IMR-90 (cell line): ENCODE results near the gene DCLRE1A. TPM values are rescaled to one million over a fixed set of nuclear protein-coding genes. Genes with fewer than 3 reads are reported as not detected.

ENCODE experiments used
- ATAC-seq: fragments of 200-7000 bp; cut with Tn5 transposase; 2 replicates; pipeline ENCODE4 v1.9.1; 2020; ENCODE audit warnings: low read depth, mild to moderate bottlenecking, moderate library complexity
- BruUV-seq: library from RNA; stranded (reverse); fragments of 400-500 nt; replicated peaks from 2 replicates; lab custom pipeline; 2021; lab: Mats Ljungman, UMichigan
- CTCF ChIA-PET: fragments of 300-600 bp; formaldehyde crosslinking; extraction: SDS; loops from one replicate; lab custom pipeline; 2021; ENCODE audit warnings: antibody characterized with exemption; lab: Yijun Ruan, JAX
- POLR2A ChIA-PET: fragments of 300-600 bp; sonication (Branson Sonifier 250); formaldehyde crosslinking; loops from one replicate; lab custom pipeline; 2022; ENCODE audit warnings: antibody characterized with exemption; ENCODE audit not compliant: unreplicated experiment; lab: Charles Lee
- DNase-seq: peaks from one replicate; pipeline ENCODE4 v3.0.0; 2013
- H2AFZ ChIP-seq: replicated peaks from 2 replicates; pipeline ENCODE3; 2013; ENCODE audit warnings: low read length, mild to moderate bottlenecking; ENCODE audit not compliant: poor library complexity
- H2AK5ac ChIP-seq: 2 replicates; pipeline ENCODE4 v1.6.1; 2013; ENCODE audit warnings: low read depth, low read length, inconsistent platforms
- H2AK9ac ChIP-seq: replicated peaks from 2 replicates; pipeline ENCODE3; 2013; ENCODE audit warnings: mild to moderate bottlenecking, low read depth, low read length, moderate library complexity; ENCODE audit not compliant: poor library complexity
- H2BK120ac ChIP-seq: 2 replicates; pipeline ENCODE4 v1.6.1; 2013; ENCODE audit warnings: low read depth, low read length, inconsistent platforms
- H2BK15ac ChIP-seq: 3 replicates; pipeline ENCODE4 v1.6.1; 2013; ENCODE audit warnings: low read depth, low read length, inconsistent platforms
- H2BK20ac ChIP-seq: 2 replicates; pipeline ENCODE4 v1.6.1; 2013; ENCODE audit warnings: low read depth, mild to moderate bottlenecking, inconsistent platforms, low read length, moderate library complexity
- H2BK5ac ChIP-seq: 2 replicates; pipeline ENCODE4 v1.6.1; 2013; ENCODE audit warnings: mild to moderate bottlenecking, low read depth, low read length, inconsistent platforms; ENCODE audit not compliant: poor library complexity, severe bottlenecking
- H3K14ac ChIP-seq: replicated peaks from 2 replicates; pipeline ENCODE4 v1.6.1; 2013; ENCODE audit warnings: low read depth, low read length, inconsistent platforms
- H3K18ac ChIP-seq: 2 replicates; pipeline ENCODE4 v1.6.1; 2013; ENCODE audit warnings: low read depth, low read length, control low read depth
- H3K23ac ChIP-seq: 2 replicates; pipeline ENCODE4 v1.6.1; 2013; ENCODE audit warnings: low read depth, low read length, inconsistent platforms
- H3K27ac ChIP-seq: 2 replicates; pipeline ENCODE4 v1.5.1; 2013; ENCODE audit warnings: mild to moderate bottlenecking, control low read depth, low read length; ENCODE audit not compliant: insufficient read depth
- H3K27me3 ChIP-seq: 2 replicates; pipeline ENCODE4 v1.6.1; 2013; ENCODE audit warnings: low read length; ENCODE audit not compliant: control insufficient read depth, insufficient read depth
- H3K36me3 ChIP-seq: 2 replicates; pipeline ENCODE4 v1.6.1; 2013; ENCODE audit warnings: low read length, mixed read lengths; ENCODE audit not compliant: control insufficient read depth, insufficient read depth
- H3K4ac ChIP-seq: 2 replicates; pipeline ENCODE4 v1.6.1; 2013; ENCODE audit warnings: low read depth, low read length, inconsistent platforms
- H3K4me1 ChIP-seq: 2 replicates; pipeline ENCODE4 v1.6.1; 2013; ENCODE audit warnings: low read length, mixed read lengths; ENCODE audit not compliant: control insufficient read depth, insufficient read depth
- H3K4me2 ChIP-seq: 2 replicates; pipeline ENCODE4 v1.6.1; 2013; ENCODE audit warnings: low read depth, mild to moderate bottlenecking, control low read depth, low read length, moderate library complexity
- H3K4me3 ChIP-seq: 2 replicates; pipeline ENCODE4 v1.5.1; 2013; ENCODE audit warnings: low read depth, mild to moderate bottlenecking, control low read depth, low read length, moderate library complexity; ENCODE audit not compliant: insufficient read depth
- H3K56ac ChIP-seq: 2 replicates; pipeline ENCODE4 v1.6.1; 2013; ENCODE audit warnings: low read length, inconsistent platforms; ENCODE audit not compliant: insufficient read depth; ENCODE audit errors: extremely low read depth
- H3K79me1 ChIP-seq, 2 experiments: 2 replicates each; pipeline ENCODE4 v1.6.1; 2013; ENCODE audit warnings: low read length in 2 of 2, inconsistent platforms in 1 of 2, low read depth in 1 of 2
- H3K9ac ChIP-seq: 2 replicates; pipeline ENCODE4 v1.6.1; 2013; ENCODE audit warnings: low read depth, low read length, control low read depth
- H3K9me1 ChIP-seq: 2 replicates; pipeline ENCODE4 v1.6.1; 2013; ENCODE audit warnings: low read length, inconsistent platforms; ENCODE audit not compliant: insufficient read depth
- H3K9me3 ChIP-seq: 2 replicates; pipeline ENCODE4 v1.6.1; 2013; ENCODE audit warnings: low read length; ENCODE audit not compliant: control insufficient read depth, insufficient read depth
- H4K20me1 ChIP-seq: 2 replicates; pipeline ENCODE4 v1.6.1; 2013; ENCODE audit warnings: low read length, inconsistent platforms; ENCODE audit not compliant: insufficient read depth
- H4K5ac ChIP-seq: 2 replicates; pipeline ENCODE4 v1.6.1; 2013; ENCODE audit warnings: mild to moderate bottlenecking, low read depth, low read length, control low read depth
- H4K8ac ChIP-seq, 2 experiments: 2 replicates each; pipeline ENCODE4 v1.6.1; 2013; ENCODE audit warnings: low read depth in 2 of 2, low read length in 2 of 2, control low read depth in 1 of 2, inconsistent platforms in 1 of 2
- H4K91ac ChIP-seq: 2 replicates; pipeline ENCODE4 v1.6.1; 2013; ENCODE audit warnings: low read depth, low read length, inconsistent platforms; ENCODE audit not compliant: insufficient read depth
- BHLHE40 ChIP-seq: fragments of 150-350 bp; IDR thresholded peaks from 2 replicates; pipeline ENCODE4 v1.6.1; 2016; ENCODE audit warnings: mild to moderate bottlenecking, low read depth, low read length
- CEBPB ChIP-seq: IDR thresholded peaks from 2 replicates; pipeline ENCODE4 v1.6.1; 2012; ENCODE audit warnings: low read depth, low read length, improper control_type of control experiment
- FOS ChIP-seq: fragments of 150-350 bp; IDR thresholded peaks from 2 replicates; pipeline ENCODE4 v1.6.1; 2016; ENCODE audit warnings: low read depth, low read length
- MAZ ChIP-seq: IDR thresholded peaks from 2 replicates; pipeline ENCODE4 v1.6.1; 2012; ENCODE audit warnings: low read depth, mild to moderate bottlenecking, low read length, improper control_type of control experiment, moderate library complexity, borderline replicate concordance
- MXI1 ChIP-seq: IDR thresholded peaks from 2 replicates; pipeline ENCODE4 v1.6.1; 2012; ENCODE audit warnings: low read depth, mild to moderate bottlenecking, low read length, moderate library complexity, borderline replicate concordance
- RFX5 ChIP-seq: IDR thresholded peaks from 2 replicates; pipeline ENCODE4 v1.8.0; 2012; ENCODE audit warnings: low read depth, mild to moderate bottlenecking, low read length, moderate library complexity
- SMC3 ChIP-seq: fragments of 150-350 bp; IDR thresholded peaks from 2 replicates; pipeline ENCODE4 v1.6.1; 2016; ENCODE audit warnings: low read depth, mild to moderate bottlenecking, antibody characterized with exemption, low read length, moderate library complexity
- USF2 ChIP-seq: fragments of 150-350 bp; IDR thresholded peaks from 2 replicates; pipeline ENCODE4 v1.6.1; 2017; ENCODE audit warnings: mild to moderate bottlenecking, antibody characterized with exemption, low read length, low read depth
- WGBS, 2 experiments: methylation state at CpG; one replicate each; pipeline versions ENCODE4 v1.1.5 to v1.1.7; 2013; ENCODE audit warnings: missing lambda C conversion rate in 2 of 2; ENCODE audit not compliant: insufficient read length in 1 of 2; ENCODE audit errors: extremely low coverage in 2 of 2; 5-methylcytosine and 5-hydroxymethylcytosine counted together
- dilution Hi-C: fragments of 300-500 bp; cut with HindIII; formaldehyde crosslinking; loops from one replicate; pipeline ENCODE4 v1.14.3; 2018; ENCODE audit warnings: low sequenced_read_pairs; ENCODE audit not compliant: unreplicated experiment
- in situ Hi-C: fragments of 300-500 bp; cut with MboI; formaldehyde crosslinking; loops from 3 replicates; pipeline ENCODE4 v1.14.3; 2019; ENCODE audit warnings: low sequenced_read_pairs, inconsistent platforms, mixed read lengths
- intact Hi-C: fragments of 100-400 bp; cut with micrococcal nuclease; formaldehyde crosslinking; loops from 2 replicates; pipeline ENCODE4 v1.10.0; 2022
- polyA plus RNA-seq, 3 experiments: library from polyadenylated mRNA; depleted of rRNA; stranded (reverse); fragments of >200 nt; gene quantifications; 2 replicates each; pipeline ENCODE4 v1.2.3, GENCODE V29; 2012; ENCODE audit warnings: low replicate concordance in 1 of 3
- total RNA-seq: library from RNA; depleted of rRNA; stranded (reverse); fragments of >200 nt; gene quantifications from 2 replicates; pipeline ENCODE4 v1.2.3, GENCODE V29; 2012

DCLRE1A gene
- total and polyA plus RNA-seq, 2 of the 4 experiments (the other 2 are of a cell fraction) = 3.1 to 6.3 TPM

GRCh38 chr10:113889911-113890310, 36.0 kb upstream of the DCLRE1A start:
- Histone ChIP-seq H3K9me3 (no peaks in the 10 kb centered on the region), H3K27ac (no peak overlapping the region), H2AFZ (no peak overlapping the region), H3K36me3 (no peaks in the 10 kb centered on the region), H2BK15ac (no peak overlapping the region), H3K4me1 (no peaks in the 10 kb centered on the region), H3K4me2 (no peak overlapping the region), H3K79me1 (peaks cover 3% of the 10 kb centered on the region in 2 experiments; a peak in 1 of 4 replicates), H3K4me3 (no peak overlapping the region), H4K5ac (no peak overlapping the region), H3K9me1 (no peaks in the 10 kb centered on the region), H2AK5ac (no peak overlapping the region), H3K4ac (no peak overlapping the region), H2AK9ac (no peak overlapping the region), H3K18ac (no peak overlapping the region), H2BK5ac (no peak overlapping the region), H4K20me1 (no peaks in the 10 kb centered on the region), H3K23ac (no peak overlapping the region), H2BK20ac (no peak overlapping the region), H4K8ac (no peak overlapping the region), H3K27me3 (no peaks in the 10 kb centered on the region), H3K56ac (no peak overlapping the region), H4K91ac (no peak overlapping the region), H3K9ac (no peak overlapping the region), H3K14ac (no peak overlapping the region), H2BK120ac (no peak overlapping the region)
- TF ChIP-seq FOS (no peak), MAZ (no peak), MXI1 (no peak), USF2 (no peak), RFX5 (no peak), BHLHE40 (no peak), SMC3 (no peak), CEBPB (no peak)
- dilution Hi-C loops = no loop called here
- no CpG with 5 or more reads among the region's 2 CpGs for WGBS, 2 experiments
- in situ Hi-C loops = no loop called here
- CTCF ChIA-PET = no interaction called here
- intact Hi-C loops = no loop called here
- POLR2A ChIA-PET = no interaction called here
- DNase-seq (no peak), ATAC-seq (no peak)
- no TSS peak for BruUV-seq
